WI38 (cell line): ENCODE results near the gene COA3.
"Not testable (repeated sequence)": the region's sequence is repeated elsewhere in the genome, so short reads cannot be mapped to it uniquely, and the experiment has no call there.

ENCODE experiments used
- H3K4me3 ChIP-seq: 2 replicates; pipeline ENCODE4 v1.5.1; 2011; ENCODE audit warnings: low read depth, mild to moderate bottlenecking, control low read depth, low read length
- CTCF ChIP-seq: IDR thresholded peaks from 2 replicates; pipeline ENCODE4 v1.5.1; 2012; ENCODE audit warnings: low read depth, mild to moderate bottlenecking, control low read depth, low read length

Gene COA3

GRCh38 chr17:42773290-42774035, 25.0 kb downstream of the COA3 start, which contains the start of gene VPS25:
Gene VPS25 (plus strand): TSS chr17:42773449. CDS start chr17:42773476, 27 bp downstream.
- no peak for TF ChIP-seq CTCF
- H3K4me3 ChIP-seq = peak within 1 kb of the TSS; percentile 79

- TF ChIP-seq CTCF = no peak
Measured at GRCh38 chr17:42772945-42773289, 25.6 kb downstream of the COA3 start.

GRCh38 chr17:42769964-42770363, 28.5 kb downstream of the COA3 start:
- H3K4me3 ChIP-seq = not testable (repeated sequence)

More at GRCh38 chr17:42772945-42773289, 25.6 kb downstream of the COA3 start:
- peak overlapping the region; percentile 79 for H3K4me3 ChIP-seq

- H3K4me3 ChIP-seq = not testable (repeated sequence)
Measured at GRCh38 chr17:42768006-42768405, 30.5 kb downstream of the COA3 start.

- H3K4me3 ChIP-seq = no peak overlapping the region
- no peak for TF ChIP-seq CTCF
Measured at GRCh38 chr17:42767512-42767911, 31.0 kb downstream of the COA3 start.

- no peak for TF ChIP-seq CTCF
Measured at GRCh38 chr17:42766124-42766523, 32.4 kb downstream of the COA3 start.

GRCh38 chr17:42761638-42762037, 36.9 kb downstream of the COA3 start:
- H3K4me3 ChIP-seq = peak overlapping the region; percentile 48
- TF ChIP-seq CTCF = no peak

More at GRCh38 chr17:42766124-42766523, 32.4 kb downstream of the COA3 start:
- no peak overlapping the region for H3K4me3 ChIP-seq

GRCh38 chr17:42760652-42761581, 37.6 kb downstream of the COA3 start, which contains the start of gene RAMP2:
Gene RAMP2 (plus strand): TSS chr17:42761227. CDS start chr17:42761262, 35 bp downstream.
- TF ChIP-seq CTCF = no peak

More at GRCh38 chr17:42760652-42761581, 37.6 kb downstream of the COA3 start, which contains the start of gene RAMP2:
- peak within 1 kb of the TSS; percentile 48 for H3K4me3 ChIP-seq
